Measurements from ENCODE around the gene UGP2.

DNA sequence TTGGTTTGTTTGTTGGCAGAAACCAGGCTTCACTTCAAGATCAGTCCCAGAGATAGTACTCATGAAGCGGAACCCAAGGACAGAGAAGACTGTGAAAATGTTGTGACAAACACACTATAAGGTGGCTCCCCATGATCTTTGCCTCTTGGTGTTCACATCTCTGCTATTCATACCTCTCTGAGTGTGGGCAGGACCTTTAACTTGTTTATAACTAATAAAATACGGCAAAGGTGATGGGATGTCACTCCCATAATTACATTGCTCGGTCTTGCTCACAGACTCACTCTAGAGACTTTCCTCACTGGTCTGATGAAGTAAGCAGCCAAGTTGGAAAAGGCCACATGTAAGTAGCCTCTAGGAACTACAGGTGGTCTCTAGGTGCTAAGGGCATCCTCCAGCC lies 30.6 kb upstream of the UGP2 start:
- TF ChIP-seq, protein P1, sequence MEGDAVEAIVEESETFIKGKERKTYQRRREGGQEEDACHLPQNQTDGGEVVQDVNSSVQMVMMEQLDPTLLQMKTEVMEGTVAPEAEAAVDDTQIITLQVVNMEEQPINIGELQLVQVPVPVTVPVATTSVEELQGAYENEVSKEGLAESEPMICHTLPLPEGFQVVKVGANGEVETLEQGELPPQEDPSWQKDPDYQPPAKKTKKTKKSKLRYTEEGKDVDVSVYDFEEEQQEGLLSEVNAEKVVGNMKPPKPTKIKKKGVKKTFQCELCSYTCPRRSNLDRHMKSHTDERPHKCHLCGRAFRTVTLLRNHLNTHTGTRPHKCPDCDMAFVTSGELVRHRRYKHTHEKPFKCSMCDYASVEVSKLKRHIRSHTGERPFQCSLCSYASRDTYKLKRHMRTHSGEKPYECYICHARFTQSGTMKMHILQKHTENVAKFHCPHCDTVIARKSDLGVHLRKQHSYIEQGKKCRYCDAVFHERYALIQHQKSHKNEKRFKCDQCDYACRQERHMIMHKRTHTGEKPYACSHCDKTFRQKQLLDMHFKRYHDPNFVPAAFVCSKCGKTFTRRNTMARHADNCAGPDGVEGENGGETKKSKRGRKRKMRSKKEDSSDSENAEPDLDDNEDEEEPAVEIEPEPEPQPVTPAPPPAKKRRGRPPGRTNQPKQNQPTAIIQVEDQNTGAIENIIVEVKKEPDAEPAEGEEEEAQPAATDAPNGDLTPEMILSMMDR (IDR thresholded peaks at IDR 0.05; ENCODE audit: extremely low read depth in 1 of 2, insufficient read depth in 1 of 2, low read depth in 1 of 2, low read length in 2 of 2), result no peak
- TF ChIP-seq, protein P2, sequence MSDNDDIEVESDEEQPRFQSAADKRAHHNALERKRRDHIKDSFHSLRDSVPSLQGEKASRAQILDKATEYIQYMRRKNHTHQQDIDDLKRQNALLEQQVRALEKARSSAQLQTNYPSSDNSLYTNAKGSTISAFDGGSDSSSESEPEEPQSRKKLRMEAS (IDR thresholded peaks at IDR 0.05; ENCODE audit: insufficient read depth, insufficient read length), result no peak
- TF ChIP-seq EZH2 (IDR thresholded peaks at IDR 0.05; ENCODE audit: borderline replicate concordance, low read depth, low read length, severe bottlenecking) (no peak), JUN (IDR thresholded peaks at IDR 0.05; ENCODE audit: borderline replicate concordance, insufficient read depth, insufficient read length, low read depth) (no peak), GATA2 (IDR thresholded peaks at IDR 0.05; ENCODE audit: insufficient read depth, insufficient read length, low read depth, low read length) (no peak), POLR2AphosphoS5 (IDR thresholded peaks at IDR 0.05; ENCODE audit: insufficient read depth, low read depth, low read length) (no peak), MYC (IDR thresholded peaks at IDR 0.05; ENCODE audit: low read depth, low read length) (no peak), POLR2A (IDR thresholded peaks at IDR 0.05; ENCODE audit: low read depth, low read length) (no peak)
